ENCODE data around the gene ERO1B. TPM values are rescaled to one million over a fixed set of nuclear protein-coding genes. Genes with fewer than 3 reads are reported as not detected.

Gene ERO1B
- total RNA-seq, 1 experiment from 2014 or later = 9.6 TPM

- intact Hi-C loops (cut with micrococcal nuclease) = no loop called here
- TF ChIP-seq CTCF (IDR thresholded peaks at IDR 0.05; ENCODE audit: unreplicated experiment) = no peak
- POLR2A ChIA-PET = interaction anchor here (0.6 to 1.4 kb wide), 2 partner anchors 20 to 43 kb away, joined by 3 read pairs; no protein-coding TSS in a partner anchor
Measured at GRCh38 chr1:236323819-236324411, 42.2 kb upstream of the ERO1B start.

GRCh38 chr1:236322566-236323409 lies 41.0 kb upstream of the ERO1B start:
- Mint-ChIP-seq H3K4me3 (ENCODE audit: unreplicated experiment) (no peak overlapping the region), H3K4me1 (ENCODE audit: insufficient read depth, unreplicated experiment) (no peaks in the 10 kb centered on the region), H3K27me3 (ENCODE audit: insufficient read depth, unreplicated experiment) (no peaks in the 10 kb centered on the region), H3K36me3 (ENCODE audit: insufficient read depth, unreplicated experiment) (no peaks in the 10 kb centered on the region), H3K27ac (ENCODE audit: low read depth, unreplicated experiment) (no peak overlapping the region), H3K9me3 (ENCODE audit: unreplicated experiment) (peaks cover 32% of the 10 kb centered on the region)
- POLR2A ChIA-PET = interaction anchor here (0.5 to 1.4 kb wide), 2 partner anchors 14 to 42 kb away, joined by 3 read pairs; no protein-coding TSS in a partner anchor
- TF ChIP-seq CTCF (IDR thresholded peaks at IDR 0.05; ENCODE audit: unreplicated experiment) = no peak
- intact Hi-C loops (cut with micrococcal nuclease) = no loop called here
- no peak for DNase-seq (ENCODE audit: unreplicated experiment)
- no TSS peak for BruUV-seq (replicated peaks)
- CTCF ChIA-PET = interaction anchor here (0.6 to 0.7 kb wide), 2 partner anchors 21 to 30 kb away, joined by 3 read pairs; no protein-coding TSS in a partner anchor

More at GRCh38 chr1:236323819-236324411, 42.2 kb upstream of the ERO1B start:
- peaks cover 32% of the 10 kb centered on the region for H3K9me3 Mint-ChIP-seq (ENCODE audit: unreplicated experiment)
- H3K27me3 Mint-ChIP-seq (ENCODE audit: insufficient read depth, unreplicated experiment) = no peaks in the 10 kb centered on the region
- no peaks in the 10 kb centered on the region for H3K4me1 Mint-ChIP-seq (ENCODE audit: insufficient read depth, unreplicated experiment)
- H3K4me3 Mint-ChIP-seq (ENCODE audit: unreplicated experiment) = no peak overlapping the region
- BruUV-seq (replicated peaks) = no TSS peak
- no peaks in the 10 kb centered on the region for H3K36me3 Mint-ChIP-seq (ENCODE audit: insufficient read depth, unreplicated experiment)
- CTCF ChIA-PET = interaction anchor here (0.7 kb wide), 2 partner anchors 31 to 76 kb away, joined by 3 to 5 read pairs; no protein-coding TSS in a partner anchor
- no peak for DNase-seq (ENCODE audit: unreplicated experiment)
- H3K27ac Mint-ChIP-seq (ENCODE audit: low read depth, unreplicated experiment) = no peak overlapping the region

- Mint-ChIP-seq H3K27ac (ENCODE audit: low read depth, unreplicated experiment) (no peak overlapping the region), H3K4me3 (ENCODE audit: unreplicated experiment) (no peak overlapping the region), H3K4me1 (ENCODE audit: insufficient read depth, unreplicated experiment) (no peaks in the 10 kb centered on the region), H3K36me3 (ENCODE audit: insufficient read depth, unreplicated experiment) (no peaks in the 10 kb centered on the region), H3K9me3 (ENCODE audit: unreplicated experiment) (peaks cover 32% of the 10 kb centered on the region), H3K27me3 (ENCODE audit: insufficient read depth, unreplicated experiment) (no peaks in the 10 kb centered on the region)
- no peak for DNase-seq (ENCODE audit: unreplicated experiment)
- CTCF ChIA-PET = interaction anchor here (0.9 to 1.0 kb wide), 2 partner anchors 17 to 30 kb away, joined by 3 to 5 read pairs; no protein-coding TSS in a partner anchor
- POLR2A ChIA-PET = no interaction called here
- TF ChIP-seq CTCF (IDR thresholded peaks at IDR 0.05; ENCODE audit: unreplicated experiment) = no peak
- BruUV-seq (replicated peaks) = no TSS peak
- intact Hi-C loops (cut with micrococcal nuclease) = no loop called here
Measured at GRCh38 chr1:236321101-236321500, 39.3 kb upstream of the ERO1B start.

- Mint-ChIP-seq H3K27me3 (ENCODE audit: insufficient read depth, unreplicated experiment) (no peaks in the 10 kb centered on the region), H3K27ac (ENCODE audit: low read depth, unreplicated experiment) (no peak overlapping the region), H3K36me3 (ENCODE audit: insufficient read depth, unreplicated experiment) (no peaks in the 10 kb centered on the region), H3K4me3 (ENCODE audit: unreplicated experiment) (no peak overlapping the region), H3K4me1 (ENCODE audit: insufficient read depth, unreplicated experiment) (no peaks in the 10 kb centered on the region), H3K9me3 (ENCODE audit: unreplicated experiment) (peaks cover 32% of the 10 kb centered on the region)
- intact Hi-C loops (cut with micrococcal nuclease) = no loop called here
- no peak for DNase-seq (ENCODE audit: unreplicated experiment)
- CTCF ChIA-PET = interaction anchor here (0.9 to 1.0 kb wide), 2 partner anchors 17 to 30 kb away, joined by 3 to 5 read pairs; no protein-coding TSS in a partner anchor
- POLR2A ChIA-PET = no interaction called here
- no peak for TF ChIP-seq CTCF (IDR thresholded peaks at IDR 0.05; ENCODE audit: unreplicated experiment)
- no TSS peak for BruUV-seq (replicated peaks)
Measured at GRCh38 chr1:236320671-236321070, 38.9 kb upstream of the ERO1B start.

All from MCF 10A (cell line).